Suppressor macrophage treated with lipopolysaccharide for 1 hour (primary cell): ENCODE data around the gene ADIRF.
"Not testable (repeated sequence)": the region's sequence is repeated elsewhere in the genome, so short reads cannot be mapped to it uniquely, and the experiment has no call there.

Experiments
- DNase-seq, 3 donors: peaks; one replicate each; pipeline ENCODE4 v3.0.0-alpha.2; 2020 to 2022

The ADIRF gene

DNA sequence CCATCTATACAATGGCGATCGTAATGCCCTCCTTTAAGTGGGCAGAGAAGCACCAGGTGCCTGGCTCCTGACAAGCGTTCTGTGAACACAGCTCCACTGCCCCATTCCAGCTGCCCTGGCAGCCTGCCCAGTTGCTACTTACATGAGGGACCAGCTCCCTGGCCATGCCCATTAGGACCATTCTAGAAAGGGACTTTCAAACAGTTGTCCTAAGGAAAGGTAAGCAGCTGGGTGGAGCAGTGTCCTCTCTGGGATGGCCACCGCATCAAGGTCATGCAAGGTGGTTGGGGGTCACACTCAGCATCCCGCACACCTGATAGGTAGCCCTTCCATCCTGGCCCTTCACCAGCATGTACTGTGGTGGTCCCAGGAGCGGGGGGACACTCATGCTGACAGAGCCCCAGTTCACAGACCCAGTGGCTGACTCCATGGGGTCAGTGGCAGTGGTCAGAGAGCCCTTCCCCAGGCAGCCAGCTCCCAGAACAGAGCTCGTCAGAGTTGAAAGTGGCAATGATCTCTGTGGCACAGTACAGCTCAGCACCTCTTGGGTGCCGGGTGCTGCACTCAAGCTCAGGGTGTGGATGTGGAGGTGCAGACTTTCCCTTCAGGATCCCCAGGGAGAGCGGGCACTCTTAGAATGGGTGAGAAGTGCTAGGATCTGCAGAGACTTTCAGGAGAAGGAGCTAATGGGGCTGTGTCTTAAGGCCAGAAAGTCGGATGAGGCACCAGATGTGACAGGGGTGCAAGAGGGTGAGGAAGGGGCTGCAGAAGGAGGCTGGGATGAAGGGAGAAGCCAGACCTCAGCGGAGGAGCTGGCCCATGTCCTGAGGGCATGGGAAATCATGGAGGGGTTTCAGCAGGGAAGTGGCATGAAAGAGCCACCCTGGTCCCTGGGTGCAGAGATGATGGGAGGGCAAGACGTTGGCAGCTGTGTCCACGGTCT is 21.8 kb upstream of the ADIRF start:
- no peak for DNase-seq

DNA sequence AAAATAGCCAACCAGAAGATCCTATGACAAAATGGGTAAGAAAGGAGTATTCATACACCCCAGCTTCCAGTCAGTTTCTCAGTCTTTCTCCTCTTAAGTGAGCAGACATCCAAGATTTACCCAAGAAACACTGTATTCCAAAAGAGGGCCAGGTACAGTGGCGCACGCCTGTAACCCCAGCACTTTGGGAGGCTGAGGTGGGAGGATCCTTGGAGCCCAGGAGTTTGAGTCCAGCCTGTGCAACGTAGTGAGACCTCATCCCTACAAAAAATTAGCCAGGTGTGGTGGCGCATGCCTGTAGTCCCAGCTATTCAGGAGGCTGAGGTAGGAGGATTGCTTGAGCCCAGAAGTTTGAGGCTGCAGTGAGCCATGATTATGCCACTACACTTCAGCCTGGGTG is 20.5 kb upstream of the ADIRF start:
- DNase-seq: not testable (repeated sequence)

DNA sequence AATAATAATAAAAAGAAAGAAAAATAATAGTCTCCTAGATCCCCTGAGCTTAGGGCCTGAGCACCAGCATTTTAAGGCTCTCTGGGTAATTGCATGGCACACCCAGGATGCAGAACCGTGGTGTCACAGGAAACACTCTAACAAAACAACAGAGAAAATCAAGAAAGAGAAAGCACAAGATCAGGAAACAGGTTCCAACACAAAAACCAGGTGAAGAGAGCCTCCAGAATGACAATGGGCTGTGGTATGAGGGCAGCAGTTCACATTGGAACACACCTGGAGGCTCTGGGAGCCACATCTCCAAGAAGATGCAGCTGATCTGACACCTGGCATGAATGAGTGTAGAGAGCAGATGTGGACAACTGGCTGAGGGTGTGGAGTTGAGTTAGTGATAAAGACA is 17.9 kb upstream of the ADIRF start:
- DNase-seq: no peak

DNA sequence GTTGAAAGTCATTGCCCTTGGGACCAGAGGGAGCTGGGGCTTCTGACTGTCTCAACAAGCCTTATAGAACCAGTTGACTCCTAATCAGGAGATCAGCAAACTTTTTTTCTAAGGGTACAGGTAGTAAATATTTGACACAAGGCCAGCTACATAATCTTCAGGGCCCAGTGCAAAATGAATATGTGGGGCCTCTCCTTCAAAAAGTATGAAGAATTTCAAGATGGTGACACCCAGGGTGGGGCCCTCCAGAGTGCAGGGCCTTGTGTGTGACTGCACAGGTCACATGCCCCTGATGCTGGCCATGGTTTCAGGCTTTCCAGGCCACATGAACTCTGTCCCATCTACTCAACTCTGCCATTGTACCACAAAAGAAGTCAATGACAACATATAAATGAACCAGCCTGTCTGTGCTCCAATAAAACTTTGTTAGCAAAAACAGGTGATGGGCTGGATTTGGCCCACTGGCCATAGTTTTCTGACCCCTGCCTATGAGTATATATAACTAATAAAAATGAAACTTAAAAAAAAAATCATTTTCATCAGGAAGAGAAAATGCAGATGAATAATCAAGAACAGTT is 17.0 kb upstream of the ADIRF start:
- no peak for DNase-seq

DNA sequence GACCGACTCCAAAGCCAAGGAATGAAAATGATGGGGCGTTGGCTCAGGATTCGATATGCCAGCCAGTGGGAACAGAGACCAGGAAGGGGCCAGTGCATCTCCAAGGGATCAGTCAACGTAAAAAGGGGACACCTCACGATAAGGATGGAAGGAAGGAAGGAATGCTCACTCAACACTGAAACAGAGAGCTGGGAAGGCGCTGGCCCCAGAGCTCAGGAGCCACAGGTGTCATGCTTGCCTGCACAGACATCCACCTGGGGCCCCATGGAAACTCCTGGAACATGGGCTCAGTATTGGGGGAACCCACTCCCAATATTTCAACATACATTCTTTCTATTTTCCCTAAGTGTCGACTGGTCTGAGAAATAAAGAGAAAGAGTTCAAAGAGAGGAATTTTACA is 16.2 kb upstream of the ADIRF start:
- no peak for DNase-seq

DNA sequence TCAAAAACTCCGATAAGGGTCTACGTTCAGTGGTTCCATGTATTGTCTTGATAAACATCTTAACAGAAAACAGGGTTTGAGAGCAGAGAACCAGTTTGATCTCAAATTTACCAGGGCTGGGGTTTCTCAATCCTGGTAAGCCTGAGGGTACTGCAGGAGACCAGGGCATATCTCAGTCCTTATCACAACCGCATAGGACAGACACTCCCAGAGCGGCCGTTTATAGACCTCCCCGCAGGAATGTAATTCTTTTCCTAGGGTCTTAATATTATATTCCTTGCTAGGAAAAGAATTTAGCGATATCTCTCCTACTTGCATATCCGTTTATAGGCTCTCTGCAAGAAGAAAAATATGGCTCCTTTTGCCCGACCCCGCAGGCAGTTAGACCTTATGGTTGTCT is 15.6 kb upstream of the ADIRF start:
- not testable (repeated sequence) for DNase-seq

DNA sequence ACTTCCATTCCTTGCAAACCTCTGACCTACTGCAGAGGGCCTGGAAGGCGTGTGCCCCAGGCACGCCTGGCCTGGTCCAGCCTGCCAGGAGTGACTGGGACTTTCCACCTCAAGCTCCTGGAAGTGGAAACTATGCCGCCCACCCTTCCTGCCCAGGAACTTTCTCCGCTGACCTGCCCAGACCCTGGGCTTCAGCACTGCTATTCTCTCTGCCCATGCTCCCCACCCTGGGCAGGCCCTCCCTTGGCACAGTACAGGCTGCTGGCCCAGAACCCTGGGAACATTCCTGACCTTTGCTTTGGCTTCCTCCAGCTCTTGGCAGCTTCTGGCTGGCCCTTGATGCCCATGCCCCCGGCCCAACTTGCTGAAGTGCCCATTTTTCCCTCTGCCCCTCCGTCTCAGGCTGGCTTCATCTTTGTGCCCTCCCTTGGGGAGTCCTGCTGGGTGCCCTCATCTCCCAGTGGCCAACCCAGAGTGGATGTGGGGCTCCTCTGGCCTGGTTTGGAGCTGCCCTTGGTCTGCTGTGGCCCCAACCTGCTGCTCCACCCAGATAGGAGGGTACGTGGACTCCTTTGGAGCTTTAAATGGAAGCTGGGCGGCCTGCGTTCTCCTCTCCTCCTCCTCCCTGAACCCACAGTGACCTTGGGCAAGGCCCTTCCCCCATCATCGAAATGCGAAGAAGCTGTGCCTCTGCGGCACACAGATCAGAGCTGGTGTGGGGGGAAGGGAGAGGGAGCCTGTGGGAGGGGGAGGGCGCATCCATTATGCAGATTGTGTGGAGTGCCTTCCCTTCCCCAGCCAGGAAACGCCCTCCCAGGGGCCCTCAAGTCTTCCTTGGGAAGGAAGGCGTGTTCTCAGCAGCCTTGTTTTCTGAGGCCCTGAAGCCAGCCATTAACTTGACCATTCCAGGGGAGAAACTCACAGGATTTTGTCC is 14.3 kb upstream of the ADIRF start:
- no peak for DNase-seq

DNA sequence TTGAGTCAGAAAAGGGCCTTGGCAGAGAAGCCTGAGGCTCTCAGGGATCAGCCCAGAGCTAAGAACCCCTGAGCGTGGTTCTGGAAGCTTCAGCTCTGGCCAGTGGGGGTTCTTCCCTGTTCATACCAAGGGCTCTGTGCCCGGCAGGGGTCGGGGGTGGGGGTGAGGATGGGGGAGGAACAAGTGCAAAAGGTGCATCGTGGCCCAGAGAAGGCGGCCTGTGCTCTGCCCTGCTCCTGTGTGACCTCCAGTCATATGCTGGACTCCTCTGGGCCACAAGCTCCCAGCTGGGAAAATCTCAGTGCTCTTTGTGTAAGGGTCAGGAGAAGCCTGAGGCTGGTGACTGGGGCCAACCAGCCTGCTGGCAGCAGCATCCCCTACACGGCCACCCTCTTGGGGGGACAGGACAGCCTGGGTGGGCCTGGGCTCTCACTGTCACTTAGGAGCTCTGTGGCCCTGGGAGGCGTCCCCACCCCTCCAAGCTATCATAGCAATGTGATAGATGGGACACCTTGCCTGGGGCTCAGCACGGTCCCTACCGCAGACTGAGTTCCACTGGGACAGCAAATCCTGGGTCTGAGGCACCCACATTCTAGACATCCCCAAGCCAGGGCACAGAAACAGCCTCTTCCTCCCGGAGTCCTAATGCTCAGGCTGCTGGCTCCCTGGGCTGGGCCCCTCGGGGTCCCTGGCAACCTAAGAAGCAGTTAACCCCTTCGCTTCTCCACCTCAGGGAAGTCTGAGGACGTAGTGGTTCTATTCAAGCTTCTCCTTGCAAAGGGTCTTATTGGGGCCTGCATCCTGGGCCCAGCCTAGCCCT is 13.4 kb upstream of the ADIRF start:
- no peak for DNase-seq

DNA sequence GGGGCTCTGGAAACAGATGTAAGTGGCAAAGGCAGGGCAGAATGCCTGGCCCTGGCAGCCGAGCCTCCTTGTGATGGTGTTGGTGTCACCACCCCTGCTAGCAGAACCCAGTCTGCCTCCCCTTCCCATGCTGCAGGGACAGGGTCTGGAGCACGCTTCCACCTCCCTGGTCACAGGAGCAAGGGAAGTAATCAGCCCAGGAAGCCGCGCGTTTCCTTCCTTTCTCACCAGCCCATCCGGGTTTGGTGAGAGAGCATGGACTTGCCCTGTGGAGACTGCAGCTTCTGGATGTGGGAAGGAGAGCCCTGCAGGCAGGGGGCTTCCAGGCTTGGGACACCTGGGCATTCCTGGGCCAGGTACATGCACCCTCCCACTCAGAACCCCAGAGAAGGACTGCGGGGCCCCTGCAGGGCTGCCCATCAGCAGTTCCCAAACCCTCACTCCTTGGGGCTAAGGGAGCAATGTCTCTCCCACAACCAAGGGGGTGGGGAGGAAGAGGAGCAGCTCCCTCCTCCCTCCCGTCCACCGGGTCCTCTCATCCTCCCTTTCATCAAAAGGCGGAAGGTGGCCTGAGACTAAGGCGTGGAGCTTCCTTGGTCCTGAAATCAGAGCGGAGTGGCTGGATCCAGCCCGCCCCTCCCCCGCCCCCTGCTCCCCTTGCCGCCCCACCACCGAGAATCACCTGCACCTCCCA is 12.6 kb upstream of the ADIRF start:
- DNase-seq: no peak

DNA sequence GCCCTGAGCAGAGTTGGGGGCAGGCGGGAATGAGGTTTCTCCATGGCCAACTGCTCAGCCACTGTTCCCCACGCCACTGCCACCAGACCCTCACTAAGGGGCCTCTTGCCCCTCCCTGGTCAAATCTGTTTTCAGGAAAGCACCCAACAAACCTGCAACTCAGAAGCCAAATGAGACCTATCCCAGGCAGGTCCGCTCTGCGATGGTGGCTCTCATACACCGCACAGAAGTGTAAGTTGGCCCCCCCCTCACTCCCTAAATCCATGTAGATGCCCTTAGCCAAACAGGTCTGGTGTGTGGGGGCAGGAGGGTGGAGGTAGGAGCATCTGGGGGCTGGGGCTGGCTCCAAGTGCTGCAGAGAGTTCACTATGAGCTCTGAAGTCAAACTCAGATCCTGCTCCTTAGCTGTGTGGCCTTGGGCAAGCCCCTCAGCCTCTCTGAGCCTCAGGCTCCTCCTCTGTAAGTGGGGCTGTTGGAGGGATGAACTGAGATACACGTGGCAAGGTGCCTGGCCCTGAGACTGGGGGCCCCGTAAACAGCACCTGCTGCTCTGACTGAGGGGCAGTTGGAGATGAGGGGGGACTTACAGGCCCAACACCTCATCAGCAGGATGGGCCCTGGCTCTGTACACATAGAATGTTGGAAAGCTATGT is 12.0 kb upstream of the ADIRF start:
- no peak for DNase-seq

DNA sequence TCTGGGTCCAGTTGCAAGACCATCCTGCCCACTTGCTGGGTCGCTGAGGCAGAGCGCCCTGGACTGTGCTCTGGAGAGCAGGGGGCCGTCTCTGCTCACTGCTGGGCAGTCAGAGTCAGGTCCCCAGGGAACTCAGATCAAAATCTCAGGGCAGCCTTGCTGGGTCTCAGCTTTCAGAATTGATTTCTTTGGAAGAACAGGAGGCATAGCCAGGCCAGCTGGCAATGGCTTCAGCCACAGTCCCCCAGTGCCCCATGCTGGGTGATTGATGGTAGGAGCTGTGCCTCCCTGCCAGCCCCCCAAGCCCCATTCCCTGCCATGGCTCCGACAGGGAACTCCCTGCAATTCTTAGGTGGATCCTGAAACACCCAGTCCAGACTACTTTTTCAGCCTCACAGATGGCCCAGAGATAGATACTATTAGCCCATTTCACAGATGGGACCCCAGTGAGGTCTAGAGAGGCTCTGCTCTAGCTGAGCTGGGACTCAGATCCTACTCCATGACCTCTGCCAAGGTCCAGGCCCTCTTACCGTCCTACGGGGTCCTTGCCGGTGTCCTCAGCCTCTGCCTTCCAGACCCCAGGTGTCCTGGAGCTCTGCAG is 11.3 kb upstream of the ADIRF start:
- DNase-seq: no peak

DNA sequence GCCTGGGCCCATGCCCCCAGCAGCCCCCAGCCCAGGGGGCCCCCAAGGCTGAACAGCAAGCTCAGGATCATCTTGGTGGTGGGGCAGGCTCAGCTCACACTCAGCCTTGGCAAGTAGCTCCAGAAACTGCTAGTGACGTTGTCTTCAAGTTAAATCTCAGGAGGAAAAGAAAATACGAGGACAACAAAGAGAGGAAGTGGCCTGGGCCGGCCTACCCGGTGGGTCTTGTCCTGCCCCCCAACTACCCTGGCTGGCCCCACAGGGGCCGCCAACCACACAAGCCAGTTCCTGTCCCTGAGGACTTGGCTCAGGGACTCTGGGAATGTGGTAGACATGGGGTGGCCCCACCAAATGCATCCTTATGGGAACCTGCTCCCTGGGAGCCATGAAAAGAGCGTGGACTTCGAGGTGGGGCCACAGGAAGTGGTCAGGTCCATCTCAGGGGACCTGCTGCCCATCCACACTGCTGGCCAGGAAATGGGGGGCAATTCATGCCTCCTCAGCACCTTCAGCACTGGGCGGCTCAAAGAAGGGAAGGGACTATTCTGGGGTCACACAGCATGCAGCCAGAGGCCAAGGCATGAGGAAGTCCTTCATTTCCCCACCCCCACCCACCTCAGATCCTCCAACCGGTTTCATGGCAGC is 10.7 kb upstream of the ADIRF start, which contains the start of gene MMRN2:
Gene MMRN2, minus strand, starts transcription at position 145 of the 645 bp plus-strand sequence. Its CDS starts 74 bp downstream, at position 71.
- no peak for DNase-seq

DNA sequence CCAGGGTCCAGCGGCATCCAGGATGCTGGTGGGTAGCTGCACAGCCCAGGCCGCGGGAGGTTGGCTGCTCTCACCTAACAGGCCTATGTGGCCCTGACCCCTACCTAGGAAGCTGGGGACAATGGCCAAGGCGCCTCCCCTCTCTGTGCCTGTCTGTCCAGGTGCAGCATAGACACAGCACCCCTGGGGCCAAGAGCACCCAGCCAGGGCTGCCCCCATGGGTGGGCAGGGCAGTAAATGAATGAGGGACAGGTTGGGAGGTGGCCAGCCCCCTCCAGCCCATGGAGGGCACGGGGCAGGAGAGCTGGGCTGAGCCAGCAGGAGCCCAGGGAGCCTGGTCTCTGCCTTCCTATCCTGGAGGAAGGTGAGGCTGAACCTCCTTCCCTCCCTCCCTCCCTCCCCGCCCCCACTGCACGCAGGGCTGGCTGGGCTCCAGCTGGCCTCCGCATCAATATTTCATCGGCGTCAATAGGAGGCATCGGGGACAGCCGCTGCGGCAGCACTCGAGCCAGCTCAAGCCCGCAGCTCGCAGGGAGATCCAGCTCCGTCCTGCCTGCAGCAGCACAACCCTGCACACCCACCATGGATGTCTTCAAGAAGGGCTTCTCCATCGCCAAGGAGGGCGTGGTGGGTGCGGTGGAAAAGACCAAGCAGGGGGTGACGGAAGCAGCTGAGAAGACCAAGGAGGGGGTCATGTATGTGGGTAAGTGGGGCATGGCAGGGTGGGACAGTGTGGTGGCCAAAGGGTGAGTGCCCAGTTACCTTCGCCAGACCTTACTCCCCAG is 10.0 kb upstream of the ADIRF start, which contains the start of gene SNCG:
Gene SNCG, plus strand, starts transcription at position 484 of the 785 bp plus-strand sequence. Its CDS starts 99 bp downstream, at position 583.
- DNase-seq: no peak

DNA sequence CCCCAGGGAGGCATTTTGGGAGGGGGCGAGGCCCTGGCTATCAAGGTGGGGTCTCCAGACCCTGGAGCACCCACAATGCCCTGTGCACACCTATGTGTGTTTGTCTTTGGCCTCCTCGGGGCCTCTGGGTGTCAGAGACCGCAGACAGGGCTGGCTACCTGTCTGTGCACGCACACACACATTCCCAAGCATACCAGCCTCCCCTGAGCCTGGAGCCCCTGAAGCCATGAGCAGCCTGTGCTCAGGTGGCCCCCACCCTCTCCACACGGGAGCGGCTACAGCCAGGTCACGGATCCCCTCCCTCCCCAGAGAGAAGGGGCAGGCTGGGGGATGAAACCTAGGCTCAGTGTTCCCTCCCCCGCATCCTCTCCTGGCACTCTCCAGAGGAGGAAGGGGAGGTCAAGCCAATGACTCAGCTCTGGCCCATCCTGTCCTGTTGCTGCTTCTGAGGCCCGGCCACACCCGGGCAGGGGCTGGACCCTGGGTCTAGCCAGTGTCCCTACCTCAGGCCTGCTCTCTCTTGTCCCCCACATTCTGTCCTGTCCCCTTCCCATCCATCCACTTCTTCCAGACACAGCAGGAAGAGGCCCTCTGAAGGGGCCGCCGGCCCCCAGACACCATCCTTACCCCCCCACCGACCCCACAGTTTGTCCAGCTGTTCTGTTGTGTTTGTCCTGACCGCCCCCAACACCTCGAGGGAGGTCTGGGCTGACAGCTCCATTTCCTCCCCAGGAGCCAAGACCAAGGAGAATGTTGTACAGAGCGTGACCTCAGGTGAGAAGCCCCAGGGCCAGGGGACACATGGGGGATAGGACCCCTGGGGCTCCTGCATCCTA is 9.2 kb upstream of the ADIRF start:
- peak in 2 of 3 donors; percentile 33 to 38 for DNase-seq

DNA sequence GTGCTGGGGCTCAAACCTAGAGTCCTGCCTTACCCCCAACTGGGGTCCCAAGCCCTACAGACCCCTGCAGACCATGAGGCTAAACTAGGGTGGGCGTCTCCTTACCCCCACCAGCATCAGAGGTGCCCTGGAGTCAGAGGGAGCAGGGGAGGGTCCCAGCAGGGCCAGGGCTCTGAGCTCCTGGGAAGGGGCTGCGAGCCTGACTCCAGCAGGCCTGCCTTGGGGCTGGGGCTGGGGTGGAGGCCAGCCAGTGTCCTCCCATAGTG is 8.6 kb upstream of the ADIRF start:
- no peak for DNase-seq

DNA sequence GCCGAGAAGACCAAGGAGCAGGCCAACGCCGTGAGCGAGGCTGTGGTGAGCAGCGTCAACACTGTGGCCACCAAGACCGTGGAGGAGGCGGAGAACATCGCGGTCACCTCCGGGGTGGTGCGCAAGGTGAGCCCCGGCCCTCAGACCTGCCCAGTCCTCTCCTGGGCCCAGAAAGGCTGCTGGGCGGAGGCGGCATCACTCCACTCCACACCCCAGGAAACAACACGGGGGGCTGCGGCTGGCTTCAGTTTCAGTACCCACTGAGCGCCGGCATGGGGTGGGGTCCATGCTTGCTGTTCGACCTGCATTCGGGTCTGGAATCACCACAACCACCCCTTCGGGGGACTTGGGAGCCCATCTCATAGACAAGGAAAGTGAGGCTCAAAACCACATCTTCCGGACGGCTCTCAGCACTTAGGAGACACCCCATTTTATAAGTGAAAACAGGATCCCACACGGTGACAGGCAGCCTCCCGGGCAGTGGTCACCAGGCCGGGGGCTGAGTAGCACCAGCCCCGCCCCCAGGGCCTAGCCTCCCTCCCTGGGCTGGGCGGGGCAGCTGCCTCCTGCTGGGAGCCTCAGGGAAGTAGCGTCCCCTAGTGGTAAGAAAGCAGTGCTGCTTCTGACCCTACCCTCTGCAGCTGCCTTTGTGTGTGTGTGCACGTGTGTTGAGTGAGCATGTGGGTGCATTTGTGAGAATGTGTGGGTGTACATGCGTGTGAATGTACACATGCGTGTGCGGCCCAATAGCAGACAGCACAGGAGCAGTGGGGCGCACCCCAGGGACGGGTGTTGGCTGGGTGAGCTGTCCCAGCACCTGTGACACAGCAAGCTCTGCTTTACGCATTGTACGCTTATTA is 8.0 kb upstream of the ADIRF start:
- DNase-seq: peak; percentile 74 to 85 (median 76)

DNA sequence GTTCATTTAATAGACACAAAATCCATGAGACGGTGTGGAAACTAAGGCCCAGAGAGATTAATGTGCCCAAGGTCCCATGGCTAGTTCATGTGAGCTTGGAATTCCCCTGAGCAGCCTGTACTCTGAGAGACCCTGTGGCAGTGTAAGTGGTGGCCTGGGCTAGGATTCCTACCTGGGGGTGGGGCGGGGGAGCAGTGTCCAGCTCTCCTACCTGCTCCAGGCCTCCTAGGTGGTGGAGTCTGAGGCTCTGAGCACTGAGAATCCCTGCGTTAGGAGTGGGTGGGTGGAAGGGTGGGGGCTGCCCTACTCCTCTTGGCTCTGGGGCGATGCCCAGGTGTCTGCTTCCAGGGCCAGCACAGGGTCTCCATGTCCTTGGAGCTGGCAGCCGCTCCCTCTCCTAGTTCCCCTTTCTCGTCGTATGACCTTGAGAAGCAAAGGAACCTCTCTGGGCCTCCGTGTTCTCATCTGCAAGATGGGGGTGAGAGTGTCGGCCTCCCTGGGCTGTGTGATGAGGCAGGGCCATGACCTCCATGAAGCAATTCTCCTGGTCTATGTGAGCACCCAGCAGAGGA is 7.3 kb upstream of the ADIRF start:
- no peak for DNase-seq
